Measurements from ENCODE around the gene ZIC4.
A peak's percentile ranks its signal among the peaks of the same experiment; 100 is the strongest.

The ZIC4 gene

GRCh38 chr3:147404800-147405230 is 1.5 kb downstream of the ZIC4 start:
- DNase-seq: no peak

- no peak for DNase-seq
These were observed 2.1 kb downstream of the ZIC4 start for GRCh38 chr3:147404000-147404799.

GRCh38 chr3:147403511-147403910 is 2.8 kb downstream of the ZIC4 start:
- DNase-seq: no peak

GRCh38 chr3:147402159-147402558 is 4.2 kb downstream of the ZIC4 start:
- DNase-seq: no peak

GRCh38 chr3:147401421-147401820 is 4.9 kb downstream of the ZIC4 start:
- DNase-seq: no peak

- DNase-seq: no peak
These were observed 5.3 kb downstream of the ZIC4 start for GRCh38 chr3:147400999-147401398.

- DNase-seq: no peak
These were observed 6.2 kb downstream of the ZIC4 start for GRCh38 chr3:147400111-147400510.

- no peak for DNase-seq
These were observed 7.4 kb downstream of the ZIC4 start for GRCh38 chr3:147398813-147399534.

GRCh38 chr3:147397875-147398812 is 8.2 kb downstream of the ZIC4 start:
- DNase-seq: no peak

- no peak for DNase-seq
These were observed 9.0 kb downstream of the ZIC4 start for GRCh38 chr3:147397155-147397874.

GRCh38 chr3:147396712-147397046 is 9.7 kb downstream of the ZIC4 start:
- DNase-seq: no peak

- DNase-seq: no peak
These were observed 10.2 kb downstream of the ZIC4 start for GRCh38 chr3:147395899-147396711.

- DNase-seq: no peak
These were observed 11.5 kb downstream of the ZIC4 start for GRCh38 chr3:147394884-147395225.

GRCh38 chr3:147393943-147394883 is 12.1 kb downstream of the ZIC4 start:
- no peak for DNase-seq

- DNase-seq: peak; percentile 14
These were observed 12.9 kb downstream of the ZIC4 start for GRCh38 chr3:147393261-147393942.

- DNase-seq: no peak
These were observed 13.8 kb downstream of the ZIC4 start for GRCh38 chr3:147392625-147392946.

- no peak for DNase-seq
These were observed 14.3 kb downstream of the ZIC4 start for GRCh38 chr3:147391781-147392624.

- DNase-seq: no peak
These were observed 15.5 kb downstream of the ZIC4 start for GRCh38 chr3:147390589-147391569.
